ENCODE measurements around the gene MAP2.

Gene MAP2, protein sequence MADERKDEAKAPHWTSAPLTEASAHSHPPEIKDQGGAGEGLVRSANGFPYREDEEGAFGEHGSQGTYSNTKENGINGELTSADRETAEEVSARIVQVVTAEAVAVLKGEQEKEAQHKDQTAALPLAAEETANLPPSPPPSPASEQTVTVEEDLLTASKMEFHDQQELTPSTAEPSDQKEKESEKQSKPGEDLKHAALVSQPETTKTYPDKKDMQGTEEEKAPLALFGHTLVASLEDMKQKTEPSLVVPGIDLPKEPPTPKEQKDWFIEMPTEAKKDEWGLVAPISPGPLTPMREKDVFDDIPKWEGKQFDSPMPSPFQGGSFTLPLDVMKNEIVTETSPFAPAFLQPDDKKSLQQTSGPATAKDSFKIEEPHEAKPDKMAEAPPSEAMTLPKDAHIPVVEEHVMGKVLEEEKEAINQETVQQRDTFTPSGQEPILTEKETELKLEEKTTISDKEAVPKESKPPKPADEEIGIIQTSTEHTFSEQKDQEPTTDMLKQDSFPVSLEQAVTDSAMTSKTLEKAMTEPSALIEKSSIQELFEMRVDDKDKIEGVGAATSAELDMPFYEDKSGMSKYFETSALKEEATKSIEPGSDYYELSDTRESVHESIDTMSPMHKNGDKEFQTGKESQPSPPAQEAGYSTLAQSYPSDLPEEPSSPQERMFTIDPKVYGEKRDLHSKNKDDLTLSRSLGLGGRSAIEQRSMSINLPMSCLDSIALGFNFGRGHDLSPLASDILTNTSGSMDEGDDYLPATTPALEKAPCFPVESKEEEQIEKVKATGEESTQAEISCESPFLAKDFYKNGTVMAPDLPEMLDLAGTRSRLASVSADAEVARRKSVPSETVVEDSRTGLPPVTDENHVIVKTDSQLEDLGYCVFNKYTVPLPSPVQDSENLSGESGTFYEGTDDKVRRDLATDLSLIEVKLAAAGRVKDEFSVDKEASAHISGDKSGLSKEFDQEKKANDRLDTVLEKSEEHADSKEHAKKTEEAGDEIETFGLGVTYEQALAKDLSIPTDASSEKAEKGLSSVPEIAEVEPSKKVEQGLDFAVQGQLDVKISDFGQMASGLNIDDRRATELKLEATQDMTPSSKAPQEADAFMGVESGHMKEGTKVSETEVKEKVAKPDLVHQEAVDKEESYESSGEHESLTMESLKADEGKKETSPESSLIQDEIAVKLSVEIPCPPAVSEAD (N-terminal part only)

DNA sequence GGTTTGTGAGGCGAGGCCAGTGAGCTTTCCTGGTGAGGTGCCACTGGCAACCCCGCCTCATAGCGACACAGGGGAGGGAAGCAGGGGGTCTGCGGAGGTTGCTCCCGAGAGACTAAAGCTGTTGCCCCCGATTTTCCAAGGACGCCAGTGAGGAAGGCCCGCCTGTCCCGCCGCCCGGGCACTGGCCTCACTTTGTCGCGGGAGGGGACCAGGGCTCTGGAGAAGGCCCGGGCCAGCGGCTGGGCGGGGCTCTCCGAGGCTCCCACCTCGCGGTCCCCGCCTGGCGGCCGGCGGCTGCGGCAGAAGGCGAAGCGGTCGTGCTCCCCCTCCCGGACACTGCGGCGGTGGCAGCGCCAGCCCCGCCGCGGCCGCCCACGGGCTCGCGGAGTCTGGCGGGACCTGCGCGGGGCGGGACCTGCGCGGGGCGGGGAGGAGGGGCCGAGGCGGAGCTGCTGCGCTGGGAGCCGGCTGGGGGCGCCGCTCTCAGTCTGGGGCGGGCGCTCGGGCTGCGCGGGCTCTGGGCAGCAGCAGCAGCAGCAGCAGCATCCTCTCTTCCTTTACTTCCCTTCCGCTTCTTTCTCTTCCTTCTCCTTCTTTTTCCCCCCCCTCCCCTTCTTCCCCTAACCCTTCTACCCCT, at the start of gene MAP2:
MAP2 (plus strand) TSS at position 486 of the 637 bp plus-strand sequence. CDS start 229,124 bp downstream, outside the sequence.
- DNase-seq: peak; percentile 27 to 60

GRCh38 chr2:209376686-209377085, 47.2 kb upstream of the MAP2 start:
- DNase-seq: no peak

DNA sequence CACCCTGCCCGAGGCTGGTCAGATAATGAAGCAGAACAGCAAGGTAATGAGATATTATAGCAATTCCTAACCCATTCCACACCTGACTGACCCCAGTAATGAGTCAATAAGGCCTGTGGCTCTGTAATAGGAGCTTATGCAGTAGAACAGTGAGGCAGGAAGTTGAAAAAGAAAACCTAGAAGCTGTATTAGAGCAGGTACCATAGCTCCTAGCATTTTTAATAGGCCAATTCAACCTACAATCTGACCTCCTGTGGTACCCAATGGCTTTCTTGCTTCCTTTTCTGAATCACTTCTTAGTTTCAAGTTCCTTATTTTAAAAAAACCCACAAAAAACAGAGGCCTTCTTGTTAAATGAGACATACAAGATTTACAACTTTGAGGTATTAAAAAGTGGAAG, 43.6 kb upstream of the MAP2 start:
- DNase-seq: no peak

- DNase-seq: no peak
Observed at GRCh38 chr2:209381091-209381490, 42.8 kb upstream of the MAP2 start.

GRCh38 chr2:209382775-209383174, 41.1 kb upstream of the MAP2 start:
- DNase-seq: no peak

- DNase-seq: no peak
Observed at GRCh38 chr2:209383212-209383611, 40.6 kb upstream of the MAP2 start.

GRCh38 chr2:209387389-209387788, 36.5 kb upstream of the MAP2 start:
- no peak for DNase-seq

DNA sequence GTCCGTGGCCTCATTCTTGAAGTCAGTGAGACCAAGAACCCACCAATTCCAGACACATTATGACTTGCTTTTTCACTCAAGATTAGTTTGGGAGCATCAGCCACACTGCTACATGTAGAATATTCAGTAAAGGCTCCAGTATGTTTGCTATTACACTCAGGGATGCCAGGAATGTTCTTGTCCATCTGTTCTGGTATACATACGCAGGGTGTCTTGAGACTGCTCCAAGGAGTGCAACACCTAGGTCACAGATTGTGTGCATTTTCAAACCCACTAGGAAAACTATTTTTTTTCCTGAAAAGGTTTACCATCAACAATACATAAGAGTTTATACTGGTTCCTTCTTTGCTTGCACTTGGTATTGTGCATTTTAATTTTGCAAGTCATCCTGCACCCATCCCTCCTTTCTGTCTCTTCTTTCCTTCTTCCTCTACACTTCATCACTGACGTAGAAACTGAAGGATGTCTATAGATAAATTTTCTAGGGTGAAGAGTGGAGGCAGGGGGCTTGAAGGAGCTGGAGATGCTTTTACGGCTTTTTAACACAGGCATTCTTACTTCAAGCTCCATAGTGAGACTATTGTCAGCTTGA, 35.3 kb upstream of the MAP2 start:
- DNase-seq: peak; percentile 9 to 63

DNA sequence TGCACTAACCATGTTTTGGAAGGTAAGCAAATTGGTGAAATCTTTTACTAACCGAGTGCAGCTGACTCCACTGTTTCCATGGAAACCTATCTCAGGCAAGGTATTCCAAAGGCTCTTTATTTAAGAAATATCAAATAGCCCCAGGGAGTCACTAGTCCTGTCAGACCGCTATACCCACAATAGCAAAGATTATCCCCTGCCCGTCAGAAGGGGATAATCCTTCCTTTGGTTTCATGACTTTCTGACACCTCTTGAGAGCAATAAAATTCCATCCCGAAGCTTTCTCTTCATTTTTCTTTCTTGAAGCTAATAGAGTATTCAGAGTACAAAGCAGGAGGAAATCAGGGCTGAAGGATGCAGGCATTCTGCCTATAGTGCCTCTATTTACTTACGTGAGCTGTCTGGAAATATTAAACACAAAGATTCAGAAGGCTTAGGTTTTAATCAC, 34.7 kb upstream of the MAP2 start:
- peak in 1 of 2 experiments; percentile 27 for DNase-seq

- DNase-seq: no peak
Observed at GRCh38 chr2:209390839-209391238, 33.0 kb upstream of the MAP2 start.

DNA sequence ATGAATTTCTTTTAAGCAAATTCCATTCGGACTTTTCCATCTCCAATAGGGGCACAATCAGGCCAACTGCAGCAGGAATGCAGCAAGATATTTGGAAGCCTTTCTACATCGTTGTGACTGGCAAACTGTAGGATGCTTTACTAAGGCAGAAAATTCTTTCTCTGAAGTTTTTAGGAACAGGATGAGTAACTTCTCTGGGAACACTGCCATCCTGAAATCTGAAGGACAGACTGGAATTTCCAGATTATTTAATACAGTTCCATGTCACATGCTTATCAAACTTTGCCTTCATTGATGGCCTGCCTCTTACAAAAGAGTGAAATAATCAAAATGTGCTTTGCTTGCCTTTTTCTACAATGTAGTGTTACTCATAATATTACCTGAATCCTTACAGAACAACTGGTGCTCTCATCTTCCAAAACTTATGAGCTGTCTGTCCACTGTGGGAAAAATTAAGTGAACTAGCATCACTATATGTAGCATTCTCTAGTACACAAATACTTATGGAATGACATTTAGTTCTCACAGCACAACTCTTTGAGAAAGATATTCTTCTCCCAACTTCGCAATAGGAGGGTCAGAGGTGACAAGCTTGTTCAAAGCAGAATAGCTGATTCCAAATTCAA, 32.0 kb upstream of the MAP2 start:
- DNase-seq: no peak

- no peak for DNase-seq
Observed at GRCh38 chr2:209395229-209395628, 28.6 kb upstream of the MAP2 start.

GRCh38 chr2:209395652-209396051, 28.2 kb upstream of the MAP2 start:
- DNase-seq: no peak

GRCh38 chr2:209398463-209398862, 25.4 kb upstream of the MAP2 start:
- DNase-seq: no peak

DNA sequence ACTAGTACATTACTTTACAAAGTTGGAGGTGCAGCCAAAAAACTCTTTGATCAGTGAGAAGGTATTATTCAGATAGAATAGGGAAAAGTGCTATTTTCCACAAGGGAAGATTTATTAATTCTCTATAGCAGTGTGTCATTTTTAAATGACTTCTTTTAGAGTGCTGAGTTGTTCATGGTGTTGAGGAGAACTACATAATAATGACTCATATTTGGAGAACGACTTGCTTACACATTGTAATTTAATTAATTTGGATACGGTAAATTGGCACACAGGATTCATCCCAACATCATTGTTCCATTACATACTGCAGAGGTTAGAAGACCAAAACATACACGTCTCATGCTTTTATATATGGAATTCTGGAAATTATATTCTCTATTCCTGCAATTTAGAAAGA, 22.1 kb upstream of the MAP2 start:
- no peak for DNase-seq

DNA sequence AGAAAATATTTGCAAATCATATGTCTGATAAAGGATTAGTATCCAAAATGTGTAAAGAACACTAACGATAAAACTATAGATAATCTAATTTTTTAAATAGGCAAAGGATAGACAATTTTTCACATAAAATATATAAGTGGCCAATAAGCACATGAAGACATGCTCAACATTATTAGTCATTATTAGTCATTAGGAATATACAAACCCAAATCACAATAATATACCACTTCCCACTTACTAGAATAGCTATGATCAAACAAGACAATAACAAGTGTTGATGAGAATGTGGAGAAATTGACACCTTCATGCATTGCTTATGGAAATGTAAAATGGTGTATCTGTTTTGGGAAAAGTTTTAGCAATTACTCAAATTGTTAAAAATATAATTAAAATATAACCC, 12.6 kb upstream of the MAP2 start:
- DNase-seq: no peak

DNA sequence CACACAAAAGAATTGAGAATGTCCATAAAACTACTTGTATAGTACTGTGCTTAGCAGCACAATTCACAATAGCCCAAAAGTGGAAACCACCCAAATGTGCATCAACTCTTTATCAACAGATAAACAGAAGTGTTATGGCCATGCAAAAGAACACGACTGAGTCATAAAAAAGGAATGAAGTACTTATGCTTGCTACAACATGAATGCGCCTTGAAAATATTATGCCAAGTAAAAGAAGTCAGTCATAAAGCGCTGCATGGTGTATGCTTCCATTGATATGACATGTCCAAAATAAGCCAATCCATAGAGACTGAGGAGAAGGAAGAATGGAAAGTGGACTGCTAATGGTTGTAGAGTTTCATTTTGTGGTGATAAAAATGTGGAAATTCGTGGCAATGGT, 12.1 kb upstream of the MAP2 start:
- DNase-seq: no peak

DNA sequence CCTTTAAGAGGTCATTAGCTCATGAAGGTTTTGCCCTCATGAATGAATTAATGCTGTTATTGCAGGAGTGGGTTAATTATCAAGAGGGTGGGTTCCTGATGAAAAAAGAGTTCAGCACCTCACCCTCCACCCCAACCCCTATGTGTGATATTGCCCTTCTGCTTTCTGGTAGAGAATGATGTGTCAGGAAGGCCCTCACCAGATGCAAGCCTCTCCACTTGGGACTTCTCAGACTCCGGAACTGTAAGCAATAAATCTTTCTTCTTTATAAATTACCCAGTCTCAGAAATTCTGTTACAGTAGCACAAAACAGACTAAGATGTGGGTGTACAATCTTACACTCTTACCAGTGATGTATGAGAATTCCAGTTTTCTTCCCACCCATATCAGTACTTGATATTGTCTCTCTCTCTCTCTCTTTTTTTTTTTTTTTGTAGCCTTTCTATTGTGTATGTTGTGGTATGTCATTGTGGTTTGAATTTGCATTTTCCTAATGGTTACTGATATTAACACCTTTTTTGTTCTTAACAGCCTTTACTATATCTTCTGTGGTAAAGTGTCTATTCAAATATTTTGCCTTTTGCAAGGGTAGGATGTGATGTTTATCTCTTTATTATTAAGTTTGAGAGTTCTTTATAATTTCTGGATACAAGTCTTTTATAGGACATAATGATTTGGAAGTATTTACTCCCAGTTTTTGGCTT, 10.4 kb upstream of the MAP2 start:
- no peak for DNase-seq

- no peak for DNase-seq
Observed at GRCh38 chr2:209416913-209417312, 6.9 kb upstream of the MAP2 start.

- DNase-seq: no peak
Observed at GRCh38 chr2:209422191-209422754, 1.6 kb upstream of the MAP2 start.
